HG02943 (cell line): ENCODE data around the gene FBXL13.
"Not testable (repeated sequence)": the region's sequence is repeated elsewhere in the genome, so short reads cannot be mapped to it uniquely, and the experiment has no call there.

Source experiments
- ATAC-seq: cut with Tn5 transposase; IDR thresholded peaks from one replicate; pipeline ENCODE4 v1.9.1; 2021; ENCODE audit warnings: mild to moderate bottlenecking, low read depth, moderate library complexity; ENCODE audit not compliant: unreplicated experiment

The FBXL13 gene

GRCh38 chr7:102988631-102989560 lies 85.7 kb downstream of the FBXL13 start:
- ATAC-seq: no peak

GRCh38 chr7:102988088-102988487 lies 86.5 kb downstream of the FBXL13 start:
- no peak for ATAC-seq

- ATAC-seq: no peak
Measured at GRCh38 chr7:102985176-102985783, 89.3 kb downstream of the FBXL13 start.

GRCh38 chr7:102983602-102984001 lies 91.0 kb downstream of the FBXL13 start:
- ATAC-seq: no peak

- ATAC-seq: no peak
Measured at GRCh38 chr7:102982235-102982634, 92.4 kb downstream of the FBXL13 start.

GRCh38 chr7:102981451-102981850 lies 93.1 kb downstream of the FBXL13 start:
- no peak for ATAC-seq

- no peak for ATAC-seq
Measured at GRCh38 chr7:102979670-102980069, 94.9 kb downstream of the FBXL13 start.

- no peak for ATAC-seq
Measured at GRCh38 chr7:102978284-102978683, 96.3 kb downstream of the FBXL13 start.

- ATAC-seq: not testable (repeated sequence)
Measured at GRCh38 chr7:102977586-102977985, 97.0 kb downstream of the FBXL13 start.

GRCh38 chr7:102976493-102976892 lies 98.1 kb downstream of the FBXL13 start:
- ATAC-seq: no peak

- ATAC-seq: no peak
Measured at GRCh38 chr7:102975854-102976253, 98.7 kb downstream of the FBXL13 start.

GRCh38 chr7:102974366-102975236 lies 100.0 kb downstream of the FBXL13 start:
- ATAC-seq: no peak

GRCh38 chr7:102973096-102973802 lies 101.3 kb downstream of the FBXL13 start:
- ATAC-seq: no peak

- ATAC-seq: no peak
Measured at GRCh38 chr7:102967798-102968197, 106.8 kb downstream of the FBXL13 start.

- ATAC-seq: no peak
Measured at GRCh38 chr7:102966465-102966864, 108.1 kb downstream of the FBXL13 start.

GRCh38 chr7:102961993-102962392 lies 112.6 kb downstream of the FBXL13 start:
- ATAC-seq: not testable (repeated sequence)

- not testable (repeated sequence) for ATAC-seq
Measured at GRCh38 chr7:102958004-102958403, 116.6 kb downstream of the FBXL13 start.

GRCh38 chr7:102954359-102954758 lies 120.2 kb downstream of the FBXL13 start:
- not testable (repeated sequence) for ATAC-seq

- no peak for ATAC-seq
Measured at GRCh38 chr7:102953406-102953805, 121.2 kb downstream of the FBXL13 start.

GRCh38 chr7:102951839-102952238 lies 122.8 kb downstream of the FBXL13 start:
- no peak for ATAC-seq
